SK-N-MC (cell line): ENCODE measurements around the gene RFX3.

Experiments used
- EZH2 ChIP-seq: fragments of 200-600 bp; sonication (generic); IDR thresholded peaks from one replicate; pipeline ENCODE4 v1.6.1; 2017; ENCODE audit warnings: antibody characterized with exemption
- POLR2AphosphoS5 ChIP-seq: IDR thresholded peaks from 2 replicates; pipeline ENCODE4 v1.6.1; 2012; ENCODE audit warnings: mild to moderate bottlenecking, low read depth, low read length, borderline replicate concordance

- no peak for TF ChIP-seq POLR2AphosphoS5
- TF ChIP-seq EZH2 = no peak
Observed at GRCh38 chr9:3510796-3511195, 15.0 kb downstream of the RFX3 start.
